Stimulated activated CD4-positive, alpha-beta T cell treated with anti-CD3 and anti-CD28 coated beads, Interleukin-2, amount 100 ng/mL, for 4 hours (primary cell): ENCODE data around the gene RAB40B.

ENCODE experiments used
- DNase-seq: peaks from one replicate; pipeline ENCODE4 v3.0.0-alpha.2; 2020; ENCODE audit warnings: low read depth

The RAB40B gene

DNA sequence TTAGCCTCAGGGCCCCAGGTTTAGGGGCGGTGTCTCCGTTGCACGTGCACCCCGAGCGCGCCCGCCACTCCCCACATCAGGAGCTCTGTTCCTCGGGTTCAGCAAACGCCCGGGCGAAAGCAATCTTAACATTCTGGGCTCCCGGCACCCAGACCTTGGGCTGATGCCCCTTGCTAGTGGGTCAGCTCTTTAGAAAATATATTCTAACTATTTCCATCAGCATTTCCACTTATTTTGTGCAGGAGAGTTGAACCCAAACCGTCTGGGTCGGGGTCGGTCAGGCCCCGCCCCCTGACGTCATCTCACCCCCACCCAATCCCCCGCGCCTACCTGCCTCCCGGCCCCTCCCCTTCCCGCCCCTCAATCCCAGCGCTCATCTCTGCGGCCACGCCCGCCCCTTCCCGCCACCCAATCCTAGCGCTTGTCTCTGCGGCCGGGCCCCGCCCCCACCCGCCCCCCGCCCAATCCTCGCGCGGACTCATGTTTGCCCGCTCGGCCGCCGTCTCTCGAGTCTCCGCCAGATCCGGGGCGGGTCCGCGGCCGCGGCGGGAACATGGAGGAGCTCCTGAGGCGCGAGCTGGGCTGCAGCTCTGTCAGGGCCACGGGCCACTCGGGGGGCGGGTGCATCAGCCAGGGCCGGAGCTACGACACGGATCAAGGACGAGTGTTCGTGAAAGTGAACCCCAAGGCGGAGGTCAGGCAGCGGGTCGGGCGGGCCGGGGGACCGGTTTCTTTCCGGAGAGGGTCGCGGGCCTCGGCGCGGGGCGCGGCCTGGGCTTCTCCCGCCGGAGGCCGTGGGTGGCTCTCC lies 17.9 kb upstream of the RAB40B start, which contains the start of gene FN3KRP:
FN3KRP (plus strand) TSS at position 504 of the 808 bp plus-strand sequence; CDS start at position 554, 50 bp downstream.
- DNase-seq: peak; percentile 93

GRCh38 chr17:82713071-82713723 lies 14.7 kb upstream of the RAB40B start:
- no peak for DNase-seq

GRCh38 chr17:82710499-82711232 lies 12.2 kb upstream of the RAB40B start:
- no peak for DNase-seq

DNA sequence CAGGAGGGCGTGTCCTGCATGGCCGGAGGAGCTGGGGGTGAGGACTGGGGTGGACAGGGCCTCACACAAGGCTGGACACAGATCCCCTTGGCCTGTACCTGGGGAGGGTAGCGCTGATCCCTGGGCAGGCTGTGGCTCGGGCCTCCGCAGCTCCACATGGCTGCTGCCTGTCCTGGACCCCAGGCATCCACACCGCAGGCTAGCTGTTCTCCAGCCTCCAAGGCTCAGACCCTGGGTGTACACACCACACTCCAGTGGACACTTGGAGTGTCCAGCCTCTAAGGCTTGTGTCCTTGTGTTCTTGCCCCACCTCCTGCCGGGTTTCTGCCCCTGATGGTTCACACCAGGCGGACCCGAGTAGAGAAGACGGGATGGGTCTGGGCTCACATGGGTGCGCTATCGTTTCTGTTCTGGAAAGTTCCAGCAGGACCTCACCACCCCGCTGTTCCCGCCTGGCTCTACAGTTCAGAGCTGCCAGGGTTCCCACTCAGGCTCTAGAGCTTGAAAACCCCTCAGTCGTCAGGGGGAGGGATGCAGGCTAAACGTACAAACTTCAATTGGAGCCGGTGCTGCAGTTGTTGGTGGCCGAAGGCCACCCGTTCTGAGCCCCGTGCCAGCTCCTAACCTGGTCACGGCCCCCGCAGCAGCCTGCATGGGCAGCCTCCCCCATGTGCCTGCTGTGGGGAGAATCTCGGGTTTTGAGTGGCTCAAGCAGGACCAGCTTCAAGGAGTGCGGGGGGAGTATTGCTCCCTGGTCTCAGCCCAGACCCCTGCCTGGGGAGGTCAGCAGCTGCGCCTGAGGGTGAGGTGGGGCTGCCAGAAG lies 11.4 kb upstream of the RAB40B start:
- no peak for DNase-seq

GRCh38 chr17:82709024-82709675 lies 10.7 kb upstream of the RAB40B start:
- DNase-seq: no peak

DNA sequence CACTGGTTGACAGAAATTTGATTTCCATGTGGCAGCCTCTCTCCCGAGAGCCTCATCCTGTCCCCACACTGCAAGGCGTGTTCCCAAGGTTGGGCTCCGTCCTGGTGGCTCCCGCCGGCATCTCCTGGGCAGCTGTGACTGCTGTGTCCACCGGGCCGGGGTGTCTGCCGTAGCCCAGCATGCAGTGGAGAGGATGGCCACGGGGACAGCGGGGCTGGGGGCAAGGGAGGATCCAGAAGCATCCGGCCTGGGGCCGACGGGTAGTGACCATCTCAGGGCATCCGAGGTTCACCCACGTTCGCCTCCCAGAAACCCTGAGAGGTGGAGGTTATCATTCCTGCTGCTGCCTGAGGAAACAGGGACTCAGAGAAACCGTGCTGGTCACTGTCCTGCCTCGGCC lies 7.3 kb upstream of the RAB40B start:
- DNase-seq: no peak

- no peak for DNase-seq
Measured at GRCh38 chr17:82704886-82705285, 6.4 kb upstream of the RAB40B start.

DNA sequence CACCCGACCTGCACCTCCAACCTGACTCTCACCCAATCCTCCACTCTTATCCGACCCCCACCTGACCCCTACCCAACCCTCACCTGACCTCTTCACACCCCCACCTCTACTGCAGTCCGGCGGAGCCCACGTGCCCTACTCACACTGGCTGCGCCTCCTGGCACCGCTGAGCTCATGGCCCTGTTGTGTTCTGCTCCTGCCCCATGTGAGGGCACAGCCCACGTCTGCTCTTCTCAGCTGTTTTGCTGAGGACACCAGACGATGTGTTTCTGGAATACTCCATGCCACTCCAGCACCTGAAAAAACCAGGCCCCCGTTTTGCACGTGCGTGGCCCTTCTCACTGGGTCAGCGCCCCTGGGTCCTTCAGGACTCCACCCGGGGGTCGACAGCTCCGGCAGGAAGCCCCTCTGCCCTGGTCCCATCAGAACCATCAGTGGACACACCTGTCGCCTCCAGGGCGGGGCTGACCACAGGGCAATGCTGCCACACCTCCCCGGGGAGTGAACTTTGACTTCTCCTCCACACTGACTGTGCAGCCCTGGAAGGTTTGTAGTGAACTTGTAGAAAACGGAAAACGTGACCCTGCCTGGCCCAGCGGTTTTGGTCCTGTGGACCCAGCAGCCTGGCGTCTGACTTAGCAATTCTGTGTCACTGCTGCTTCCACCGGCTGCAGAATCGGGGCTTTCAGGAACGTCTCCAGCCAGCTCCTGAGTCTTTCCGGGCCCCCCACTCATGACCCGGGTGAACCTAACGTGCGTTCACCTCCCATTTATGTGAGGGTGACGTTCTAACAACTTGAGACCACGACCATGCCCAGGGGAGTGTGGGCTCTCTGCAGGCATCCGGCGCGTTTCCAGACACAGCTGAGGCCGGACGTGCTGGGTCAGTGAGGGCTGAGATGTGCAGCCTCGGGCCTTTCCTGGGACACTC lies 5.7 kb upstream of the RAB40B start:
- no peak for DNase-seq

GRCh38 chr17:82703036-82703745 lies 4.7 kb upstream of the RAB40B start:
- DNase-seq: no peak

- DNase-seq: no peak
Measured at GRCh38 chr17:82702231-82702927, 3.9 kb upstream of the RAB40B start.

GRCh38 chr17:82699551-82699950 lies 1.1 kb upstream of the RAB40B start:
- DNase-seq: no peak

- DNase-seq: no peak
Measured at GRCh38 chr17:82698974-82699442, 510 bp upstream of the RAB40B start.

DNA sequence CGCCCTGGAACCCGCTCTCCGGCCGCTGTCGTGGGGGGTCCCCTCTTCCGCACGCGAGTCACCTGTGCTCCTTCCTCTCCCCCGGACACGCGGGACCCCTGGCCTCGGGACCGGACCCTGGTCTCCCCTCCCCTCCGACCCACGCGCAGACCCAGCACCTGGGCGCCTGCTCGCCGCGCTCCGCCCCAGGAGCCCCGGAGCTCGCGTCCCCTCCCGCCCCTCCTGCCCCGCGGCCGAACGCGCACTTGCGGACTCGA lies 762 bp downstream of the RAB40B start:
- no peak for DNase-seq

DNA sequence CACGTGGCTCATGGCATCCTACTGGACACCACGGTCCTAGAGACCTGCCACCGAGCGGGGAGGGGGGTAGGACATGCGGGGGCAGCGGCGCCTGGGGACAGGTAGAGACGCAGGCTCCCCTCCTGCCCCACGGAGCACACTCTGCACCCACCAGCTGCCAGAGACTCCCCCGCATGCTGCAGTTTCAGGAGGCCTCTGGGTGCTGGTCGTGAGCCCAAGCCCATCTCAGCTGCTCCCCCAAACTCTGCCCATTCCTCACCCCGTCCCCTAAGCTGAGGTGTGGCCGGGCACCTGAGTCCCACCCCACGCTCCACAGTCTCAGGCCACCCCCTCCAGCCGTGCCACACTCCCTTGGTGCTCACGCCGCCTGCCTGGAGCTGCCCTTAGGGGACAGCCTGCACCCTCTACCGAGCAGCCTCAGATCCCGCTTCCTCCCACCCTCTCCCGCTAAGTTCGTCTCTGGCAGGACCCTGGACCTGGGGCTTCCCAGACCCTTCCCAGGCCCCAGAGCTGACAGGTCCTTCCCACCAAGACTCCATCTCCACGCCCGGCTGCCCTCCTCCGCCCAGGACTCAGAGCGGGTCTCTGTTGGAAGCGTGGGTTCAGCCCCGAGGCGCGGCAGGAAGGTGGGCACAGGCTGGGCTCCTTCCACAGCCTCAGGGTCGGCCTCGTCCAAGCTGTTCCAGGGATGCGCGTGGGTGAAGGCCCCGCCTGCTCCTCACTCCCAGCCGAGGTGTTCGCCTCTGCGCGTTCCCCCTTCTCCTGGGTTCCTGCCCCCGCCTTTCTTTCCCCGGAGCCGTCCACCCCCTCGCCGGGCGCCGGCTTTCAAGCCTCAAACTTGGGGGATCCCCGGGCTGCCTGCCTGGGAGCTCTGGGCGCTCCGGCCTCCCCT lies 1.3 kb downstream of the RAB40B start:
- DNase-seq: no peak

DNA sequence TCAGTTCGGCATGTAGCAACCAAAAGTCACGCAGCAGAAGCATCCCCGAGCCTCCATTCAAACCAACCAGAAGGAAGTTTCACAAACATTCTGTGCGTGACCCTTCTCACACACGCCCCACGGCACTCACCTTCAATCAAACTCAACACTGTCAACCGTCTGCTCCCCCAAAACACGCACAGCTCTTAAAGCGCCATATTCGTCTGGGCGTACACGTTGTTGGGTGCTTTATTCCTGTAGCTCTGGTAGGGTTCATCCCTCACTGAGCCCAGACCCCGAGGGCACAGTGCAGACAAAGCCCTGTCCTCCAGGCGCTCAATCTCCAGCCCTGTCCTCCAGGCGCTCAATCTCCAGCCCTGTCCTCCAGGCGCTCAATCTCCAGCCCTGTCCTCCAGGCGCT lies 2.2 kb downstream of the RAB40B start:
- DNase-seq: no peak

- no peak for DNase-seq
Measured at GRCh38 chr17:82694647-82695046, 3.9 kb downstream of the RAB40B start.

- no peak for DNase-seq
Measured at GRCh38 chr17:82693168-82693867, 5.2 kb downstream of the RAB40B start.

DNA sequence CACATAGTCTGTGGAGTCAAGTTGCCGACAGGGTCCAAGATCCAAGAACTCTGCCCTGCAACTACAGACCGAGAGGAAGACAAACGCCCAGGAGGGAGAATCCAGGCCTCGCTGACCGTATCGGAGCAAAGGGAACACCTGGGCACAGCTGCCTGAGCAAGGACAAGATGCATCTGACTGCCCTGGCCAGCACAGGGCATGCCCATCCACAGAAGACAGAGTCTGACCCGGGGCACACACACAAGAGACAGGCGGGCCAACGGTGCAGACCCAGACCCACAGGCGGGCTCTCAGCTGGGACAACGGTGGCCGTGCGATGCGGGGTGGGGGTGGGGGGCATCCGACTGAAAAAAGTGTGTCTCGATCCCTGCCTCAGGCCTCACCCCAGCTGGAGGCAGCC lies 6.2 kb downstream of the RAB40B start:
- DNase-seq: no peak
